Heart right ventricle (tissue), 16 donors: ENCODE data around the gene COL4A2. TPM values are rescaled to one million over a fixed set of nuclear protein-coding genes. Genes with fewer than 3 reads are reported as not detected.

Experiments used
- ATAC-seq, 8 donors: fragments of 200-7000 bp; cut with Tn5 transposase; one replicate each; pipeline ENCODE4 v1.9.1; 2020; ENCODE audit warnings: mild to moderate bottlenecking in 8 of 8, moderate library complexity in 8 of 8, moderate number of reproducible peaks in 1 of 8
- DNase-seq, 2 donors: peaks; one replicate each; pipeline ENCODE4 v3.0.0-alpha.2; 2020
- H3K27ac ChIP-seq, 10 donors: fragments of 200-600 bp; sonication (generic) in 2 of 10; one replicate each; pipeline versions ENCODE4 v1.5.0 to v1.8.0; 2020 to 2022; ENCODE audit warnings: mild to moderate bottlenecking in 3 of 10
- H3K27me3 ChIP-seq, 7 donors: fragments of 200-600 bp; one replicate each; pipeline ENCODE4 v1.8.0; 2021 to 2022; ENCODE audit warnings: mild to moderate bottlenecking in 2 of 7
- H3K36me3 ChIP-seq, 9 donors: fragments of 200-600 bp; sonication (generic) in 1 of 9; one replicate each; pipeline versions ENCODE4 v1.5.0 to v1.8.0; 2020 to 2022; ENCODE audit warnings: mild to moderate bottlenecking in 2 of 9
- H3K4me1 ChIP-seq, 9 donors: fragments of 200-600 bp; sonication (generic) in 1 of 9; one replicate each; pipeline versions ENCODE4 v1.5.0 to v1.8.0; 2020 to 2022; ENCODE audit warnings: mild to moderate bottlenecking in 4 of 9
- H3K4me3 ChIP-seq, 10 donors: fragments of 200-600 bp; sonication (generic) in 2 of 10; one replicate each; pipeline versions ENCODE4 v1.5.0 to v1.8.0; 2020 to 2022; ENCODE audit warnings: mild to moderate bottlenecking in 7 of 10, moderate library complexity in 2 of 10
- H3K9me3 ChIP-seq, 11 donors: fragments of 200-600 bp in 10 of 11; sonication (generic) in 2 of 11; one replicate each; pipeline versions ENCODE4 v1.5.0 to v1.8.0; 2013 to 2022; ENCODE audit warnings: mild to moderate bottlenecking in 2 of 11, control low read depth in 1 of 11, moderate library complexity in 1 of 11
- WGBS, 2 donors: extraction: QIAGEN DNeasy Blood & Tissue Kit; methylation state at CpG; one replicate each; pipeline ENCODE4 v1.1.7; 2013; ENCODE audit warnings: inconsistent platforms in 1 of 2; 5-methylcytosine and 5-hydroxymethylcytosine counted together
- intact Hi-C, 10 donors: fragments of 100-400 bp; cut with DNase I; formaldehyde crosslinking; loops; one replicate each; pipeline versions ENCODE4 v1.11.1 to v1.14.2; 2022
- polyA plus RNA-seq, 2 donors: library from polyadenylated mRNA; stranded (reverse); fragments of 200-250 nt; gene quantifications; one replicate each; pipeline ENCODE4 v1.2.3, GENCODE V29; 2013
- total RNA-seq, 10 donors: library from RNA; stranded (reverse); fragmentation: NEBNext Ultra II Directional in 3 of 10; extraction: Animal tissue kit (Norgen Biotek cat#: 25700) in 3 of 10; gene quantifications; one replicate each; pipeline versions ENCODE4 v1.2.1 to v1.2.4, GENCODE V29; 2021 to 2023
- TF ChIP-seq, protein P1 (sequence below), 9 donors: fragments of 200-600 bp; sonication (generic) in 2 of 9; IDR thresholded peaks; one replicate each; pipeline versions ENCODE4 v1.5.0 to v1.8.0; 2021 to 2022; ENCODE audit warnings: antibody characterized with exemption in 9 of 9, mild to moderate bottlenecking in 5 of 9, moderate library complexity in 1 of 9
- donor health status: Arrhythmogenic right ventricular cardiomyopathy.
- donor health status: ischemic (EF 13 %, LVEDD 7.1; RV severe dilation, severe dysfunction).
- donor health status: healthy with polysubstance abuse.
- donor health status: DM: no; HTN: yes; CAD: no.
- donor health status: DM: no; HTN: no; CAD: no.
- donor health status: ischemic (EF 25% LVEDD 6.9; RV normal size, moderate dysfunction).
- donor health status: ischemic (EF 25% LVEDD 5.7; RV mildly dilated, moderate dysfunction).
- donor health status: healthy.
- donor health status: DM: yes; HTN: yes; CAD: no.
- donor health status: Ischemic cardiomyopathy.
- donor health status: ischemic (EF 35%, LVEDD 5.7; RV mildly dilated, moderate dysfunction).
- donor health status: nonischemic (EF 11% LVEDD 7.7; RV severe dilation, severe dysfunction).
- donor health status: DM: yes; HTN: yes; CAD: no.
- donor health status: PGD.
- donor health status: ischemic (EF 29% LVEDD 5.4; RV normal size, mild dysfunction).
- donor health status: nonischemic (EF 23%, LVEDD 6.1; RV moderate dilation, normal function).

COL4A2 gene
- total and polyA plus RNA-seq, 12 donors = 81.7 to 301 (median 128) TPM

DNA sequence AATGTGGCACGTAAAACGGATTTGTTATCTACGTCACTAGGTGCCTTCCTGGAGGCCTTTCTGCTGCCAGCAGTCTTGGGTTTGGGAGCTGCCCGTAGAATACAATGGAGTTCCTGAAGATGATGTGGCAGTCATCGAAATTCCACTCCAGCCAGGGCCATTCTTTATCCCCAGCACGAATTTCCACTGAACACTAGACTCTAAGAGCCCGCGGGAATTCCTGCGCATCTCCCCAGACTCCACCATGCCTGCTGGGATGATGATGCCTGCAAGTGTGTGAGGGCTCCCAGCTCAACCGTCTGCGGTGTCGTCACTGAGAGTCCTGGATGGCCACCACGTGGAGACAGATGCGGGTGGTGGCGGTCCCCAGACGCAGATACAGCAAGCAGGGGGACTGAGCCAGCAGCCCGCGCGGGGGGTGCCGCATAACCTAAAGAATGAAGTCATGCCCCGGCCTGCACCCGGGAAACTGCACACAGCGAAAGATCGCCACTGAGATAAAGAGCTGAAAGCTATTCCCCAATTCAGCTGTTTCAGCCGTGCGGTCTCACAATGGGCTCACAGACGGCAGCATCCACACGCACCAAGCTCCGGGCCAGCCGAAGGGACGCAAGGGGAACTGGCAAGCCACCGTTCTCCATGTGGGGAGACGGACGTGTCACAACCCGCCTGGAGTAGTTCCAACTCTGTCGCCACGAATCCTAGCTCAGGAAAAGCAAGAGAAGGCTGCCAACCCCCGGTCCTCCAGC, 41.2 kb upstream of the COL4A2 start:
- Histone ChIP-seq H3K4me1 (peaks cover 31 to 100% (median 95%) of the 10 kb centered on the region in 9 donors), H3K4me3 (peak overlapping the region in 3 of 10 donors; percentile 12 to 23 (median 19)), H3K9me3 (no peaks in the 10 kb centered on the region), H3K27ac (peak overlapping the region; percentile 52 to 82 (median 62)), H3K36me3 (peaks cover 0 to 18% (median 0%) of the 10 kb centered on the region in 9 donors), H3K27me3 (no peaks in the 10 kb centered on the region)
- 50 to 55% methylated on average over 38 of the region's 38 CpGs for WGBS, 2 donors
- ATAC-seq (peak in 5 of 8 donors; percentile 19 to 32 (median 20)), DNase-seq (peak; percentile 60 to 62)
- TF ChIP-seq, protein P1, sequence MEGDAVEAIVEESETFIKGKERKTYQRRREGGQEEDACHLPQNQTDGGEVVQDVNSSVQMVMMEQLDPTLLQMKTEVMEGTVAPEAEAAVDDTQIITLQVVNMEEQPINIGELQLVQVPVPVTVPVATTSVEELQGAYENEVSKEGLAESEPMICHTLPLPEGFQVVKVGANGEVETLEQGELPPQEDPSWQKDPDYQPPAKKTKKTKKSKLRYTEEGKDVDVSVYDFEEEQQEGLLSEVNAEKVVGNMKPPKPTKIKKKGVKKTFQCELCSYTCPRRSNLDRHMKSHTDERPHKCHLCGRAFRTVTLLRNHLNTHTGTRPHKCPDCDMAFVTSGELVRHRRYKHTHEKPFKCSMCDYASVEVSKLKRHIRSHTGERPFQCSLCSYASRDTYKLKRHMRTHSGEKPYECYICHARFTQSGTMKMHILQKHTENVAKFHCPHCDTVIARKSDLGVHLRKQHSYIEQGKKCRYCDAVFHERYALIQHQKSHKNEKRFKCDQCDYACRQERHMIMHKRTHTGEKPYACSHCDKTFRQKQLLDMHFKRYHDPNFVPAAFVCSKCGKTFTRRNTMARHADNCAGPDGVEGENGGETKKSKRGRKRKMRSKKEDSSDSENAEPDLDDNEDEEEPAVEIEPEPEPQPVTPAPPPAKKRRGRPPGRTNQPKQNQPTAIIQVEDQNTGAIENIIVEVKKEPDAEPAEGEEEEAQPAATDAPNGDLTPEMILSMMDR (IDR thresholded peaks at IDR 0.05) = no peak
- intact Hi-C loops = loop anchor here in 2 of 10 donors (5.0 kb wide), 1 partner anchor 36 kb away; no protein-coding TSS in a partner anchor

DNA sequence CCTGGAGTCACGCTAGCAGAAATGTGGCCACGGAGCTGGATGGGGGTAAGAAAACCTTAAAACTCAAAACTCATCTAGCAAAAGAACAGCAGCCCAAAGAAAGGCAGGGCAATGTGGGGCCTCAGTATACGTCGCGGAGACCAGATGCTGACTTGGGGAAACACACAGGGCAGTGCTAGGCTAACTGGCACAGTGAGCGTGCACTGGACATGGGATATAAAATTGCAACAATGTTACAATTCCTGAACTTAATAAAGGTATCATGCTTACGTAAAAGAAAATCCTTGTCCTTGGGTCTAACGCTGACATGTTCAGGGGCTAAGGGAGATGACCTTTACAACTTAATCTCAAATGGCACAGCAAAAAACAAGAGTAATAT, 40.7 kb upstream of the COL4A2 start:
- WGBS, 2 donors = 62 to 67% methylated on average over 8 of the region's 8 CpGs
- peaks cover 35 to 100% (median 95%) of the 10 kb centered on the region in 9 donors for H3K4me1 ChIP-seq
- ATAC-seq (no peak), DNase-seq (no peak)
- H3K4me3 ChIP-seq = peak overlapping the region in 3 of 10 donors; percentile 12 to 23 (median 19)
- no peaks in the 10 kb centered on the region for H3K27me3 ChIP-seq
- peaks cover 0 to 18% (median 0%) of the 10 kb centered on the region in 9 donors for H3K36me3 ChIP-seq
- TF ChIP-seq, protein P1 (IDR thresholded peaks at IDR 0.05) = no peak
- peak overlapping the region; percentile 52 to 82 (median 62) for H3K27ac ChIP-seq
- H3K9me3 ChIP-seq = no peaks in the 10 kb centered on the region
- intact Hi-C loops = loop anchor here in 2 of 10 donors (5.0 kb wide), 1 partner anchor 36 kb away; no protein-coding TSS in a partner anchor

DNA sequence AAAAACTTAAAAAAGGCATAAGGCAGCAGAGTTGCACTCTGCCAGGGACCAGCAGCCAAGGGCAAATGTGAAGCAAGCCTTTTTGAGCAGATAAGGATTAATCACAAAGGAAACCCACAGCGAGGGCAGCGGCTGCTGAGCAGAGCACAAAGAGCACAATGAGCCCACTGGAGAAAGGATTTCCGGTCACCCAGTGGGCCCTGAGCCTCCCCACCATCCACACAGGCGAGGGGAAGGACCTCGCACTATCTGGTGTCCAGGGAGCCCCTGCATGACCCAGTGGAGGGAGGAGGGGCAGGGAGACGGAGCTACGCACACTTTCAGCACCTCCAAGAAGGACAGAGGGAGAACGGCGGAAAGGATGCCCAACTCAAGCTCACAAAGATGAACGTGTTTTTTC, 40.1 kb upstream of the COL4A2 start:
- Histone ChIP-seq H3K9me3 (no peaks in the 10 kb centered on the region), H3K27ac (peak overlapping the region in 5 of 10 donors; percentile 53 to 82 (median 61)), H3K4me3 (peak overlapping the region in 1 of 10 donors; percentile 19), H3K4me1 (peaks cover 33 to 100% (median 92%) of the 10 kb centered on the region in 9 donors), H3K36me3 (peaks cover 0 to 18% (median 0%) of the 10 kb centered on the region in 9 donors), H3K27me3 (no peaks in the 10 kb centered on the region)
- DNase-seq (no peak), ATAC-seq (no peak)
- intact Hi-C loops = loop anchor here in 2 of 10 donors (5.0 kb wide), 1 partner anchor 35 kb away; no protein-coding TSS in a partner anchor
- 50 to 67% methylated on average over 10 of the region's 10 CpGs for WGBS, 2 donors
- TF ChIP-seq, protein P1 (IDR thresholded peaks at IDR 0.05) = no peak

DNA sequence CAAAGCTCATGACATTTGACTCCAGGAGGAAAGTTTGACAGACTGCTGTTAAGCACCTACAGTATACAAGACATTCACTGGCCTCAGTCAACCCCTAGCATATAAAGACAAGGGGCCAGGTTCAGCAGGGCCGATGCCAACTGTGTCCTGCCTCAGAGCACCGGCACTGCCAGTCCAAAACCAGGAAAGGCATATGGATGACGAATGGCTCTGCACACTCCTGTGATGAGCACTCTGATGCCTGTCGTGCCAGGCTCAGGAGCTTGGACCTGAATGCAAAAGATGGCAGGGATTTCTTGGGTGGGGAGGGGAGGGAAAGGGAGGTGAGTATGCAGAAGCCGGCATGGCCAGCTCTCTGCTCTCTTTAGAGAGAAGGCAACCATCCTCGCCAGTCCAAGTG, 39.0 kb upstream of the COL4A2 start:
- intact Hi-C loops = loop anchor here in 2 of 10 donors (5.0 kb wide), 1 partner anchor 34 kb away; no protein-coding TSS in a partner anchor
- Histone ChIP-seq H3K9me3 (no peaks in the 10 kb centered on the region), H3K4me3 (no peak overlapping the region), H3K27ac (peak overlapping the region in 2 of 10 donors; percentile 38 to 52), H3K27me3 (no peaks in the 10 kb centered on the region), H3K4me1 (peaks cover 29 to 99% (median 84%) of the 10 kb centered on the region in 9 donors), H3K36me3 (peaks cover 0 to 26% (median 0%) of the 10 kb centered on the region in 9 donors)
- TF ChIP-seq, protein P1 (IDR thresholded peaks at IDR 0.05) = no peak
- DNase-seq (no peak), ATAC-seq (no peak)
- WGBS, 2 donors = 58 to 73% methylated on average over 6 of the region's 6 CpGs
